ENCODE data around the gene HPSE2.

The HPSE2 gene

DNA sequence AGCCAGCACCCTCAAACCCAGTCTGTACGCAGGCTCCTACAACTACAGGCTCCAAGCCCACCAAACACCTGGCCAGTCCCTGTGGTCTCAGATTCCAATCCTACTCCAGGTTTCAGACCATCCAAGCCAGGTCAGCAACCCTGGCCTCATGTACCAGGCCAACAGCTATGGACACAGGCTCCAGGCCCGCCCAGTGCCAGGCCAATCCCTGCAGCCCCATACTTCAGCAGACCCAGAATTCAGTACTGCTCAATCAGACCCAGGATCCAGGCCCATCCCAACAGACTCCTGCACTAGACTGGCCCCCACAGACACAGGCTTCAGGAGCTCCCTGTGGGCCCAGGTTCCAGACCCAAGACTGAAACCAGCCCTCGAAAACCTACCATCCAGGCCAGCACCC lies 32.3 kb downstream of the HPSE2 start:
- in situ Hi-C loops (cut with HindIII; ENCODE audit: low pct_ligation_motif_present, low sequenced_read_pairs): no loop called here
- no peak for DNase-seq
- Histone ChIP-seq H3K4me3 (ENCODE audit: low read depth, low read length) (no peak overlapping the region), H3K27me3 (replicated peaks) (no peaks in the 10 kb centered on the region), H3K27ac (no peak overlapping the region), H3K36me3 (replicated peaks) (no peaks in the 10 kb centered on the region)
- TF ChIP-seq, protein P1, sequence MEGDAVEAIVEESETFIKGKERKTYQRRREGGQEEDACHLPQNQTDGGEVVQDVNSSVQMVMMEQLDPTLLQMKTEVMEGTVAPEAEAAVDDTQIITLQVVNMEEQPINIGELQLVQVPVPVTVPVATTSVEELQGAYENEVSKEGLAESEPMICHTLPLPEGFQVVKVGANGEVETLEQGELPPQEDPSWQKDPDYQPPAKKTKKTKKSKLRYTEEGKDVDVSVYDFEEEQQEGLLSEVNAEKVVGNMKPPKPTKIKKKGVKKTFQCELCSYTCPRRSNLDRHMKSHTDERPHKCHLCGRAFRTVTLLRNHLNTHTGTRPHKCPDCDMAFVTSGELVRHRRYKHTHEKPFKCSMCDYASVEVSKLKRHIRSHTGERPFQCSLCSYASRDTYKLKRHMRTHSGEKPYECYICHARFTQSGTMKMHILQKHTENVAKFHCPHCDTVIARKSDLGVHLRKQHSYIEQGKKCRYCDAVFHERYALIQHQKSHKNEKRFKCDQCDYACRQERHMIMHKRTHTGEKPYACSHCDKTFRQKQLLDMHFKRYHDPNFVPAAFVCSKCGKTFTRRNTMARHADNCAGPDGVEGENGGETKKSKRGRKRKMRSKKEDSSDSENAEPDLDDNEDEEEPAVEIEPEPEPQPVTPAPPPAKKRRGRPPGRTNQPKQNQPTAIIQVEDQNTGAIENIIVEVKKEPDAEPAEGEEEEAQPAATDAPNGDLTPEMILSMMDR (IDR thresholded peaks at IDR 0.05; ENCODE audit: low read depth, low read length, missing control alignments): no peak

DNA sequence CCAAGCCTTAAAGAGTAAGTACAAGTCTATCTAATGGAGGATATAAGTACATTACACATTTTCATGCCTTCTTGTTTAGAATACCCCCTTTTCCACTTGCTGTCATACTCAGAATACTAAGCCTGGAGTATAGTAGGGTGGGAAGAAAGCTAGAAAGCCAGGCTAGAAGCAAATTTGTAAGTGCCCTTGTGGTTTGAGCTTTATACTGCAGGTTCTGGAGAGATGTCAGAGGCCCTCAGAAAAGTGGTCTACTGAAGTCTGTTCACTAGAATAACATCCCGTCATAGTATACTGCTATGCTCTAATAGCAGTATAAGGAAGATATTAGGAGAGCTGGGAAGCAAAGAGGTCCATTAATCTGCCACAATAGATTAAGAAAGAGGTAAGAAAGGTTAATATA lies 62.7 kb downstream of the HPSE2 start:
- Histone ChIP-seq H3K36me3 (replicated peaks) (no peaks in the 10 kb centered on the region), H3K27me3 (replicated peaks) (no peaks in the 10 kb centered on the region), H3K27ac (no peak overlapping the region), H3K4me3 (ENCODE audit: low read depth, low read length) (no peak overlapping the region)
- no peak for DNase-seq
- in situ Hi-C loops (cut with HindIII; ENCODE audit: low pct_ligation_motif_present, low sequenced_read_pairs): no loop called here
- TF ChIP-seq, protein P1 (IDR thresholded peaks at IDR 0.05; ENCODE audit: low read depth, low read length, missing control alignments): no peak

DNA sequence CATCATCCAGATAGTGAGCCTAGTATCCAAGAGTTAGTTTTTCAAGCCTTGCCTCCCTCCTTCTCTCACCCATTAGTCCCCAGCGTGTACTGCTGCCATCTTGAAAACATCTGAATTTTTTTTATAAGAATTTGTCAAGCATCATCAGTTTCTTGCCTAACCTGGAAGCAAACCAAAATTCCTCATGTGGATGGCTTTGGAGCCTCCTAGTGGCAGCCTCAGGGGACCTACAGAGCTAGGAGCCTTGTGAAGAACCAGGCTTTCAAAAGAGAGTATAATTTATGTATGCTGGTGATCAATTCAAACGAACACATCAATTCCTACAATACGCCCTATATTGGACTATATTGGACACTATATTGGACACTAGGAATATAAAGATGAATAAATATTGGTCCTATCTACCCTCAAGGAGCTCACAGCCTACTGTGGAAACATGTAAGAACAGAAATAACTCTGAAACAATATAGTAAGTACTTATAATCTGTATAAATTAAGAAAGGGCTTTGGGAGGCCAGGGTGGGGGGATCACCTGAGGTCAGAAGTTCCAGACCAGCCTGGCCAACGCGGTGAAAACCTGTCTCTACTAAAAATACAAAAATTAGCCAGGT lies 63.4 kb downstream of the HPSE2 start:
- Histone ChIP-seq H3K4me3 (ENCODE audit: low read depth, low read length) (no peak overlapping the region), H3K27ac (no peak overlapping the region), H3K27me3 (replicated peaks) (no peaks in the 10 kb centered on the region), H3K36me3 (replicated peaks) (no peaks in the 10 kb centered on the region)
- peak; percentile 11 for DNase-seq
- in situ Hi-C loops (cut with HindIII; ENCODE audit: low pct_ligation_motif_present, low sequenced_read_pairs): no loop called here
- TF ChIP-seq, protein P1 (IDR thresholded peaks at IDR 0.05; ENCODE audit: low read depth, low read length, missing control alignments): peak; percentile 35

DNA sequence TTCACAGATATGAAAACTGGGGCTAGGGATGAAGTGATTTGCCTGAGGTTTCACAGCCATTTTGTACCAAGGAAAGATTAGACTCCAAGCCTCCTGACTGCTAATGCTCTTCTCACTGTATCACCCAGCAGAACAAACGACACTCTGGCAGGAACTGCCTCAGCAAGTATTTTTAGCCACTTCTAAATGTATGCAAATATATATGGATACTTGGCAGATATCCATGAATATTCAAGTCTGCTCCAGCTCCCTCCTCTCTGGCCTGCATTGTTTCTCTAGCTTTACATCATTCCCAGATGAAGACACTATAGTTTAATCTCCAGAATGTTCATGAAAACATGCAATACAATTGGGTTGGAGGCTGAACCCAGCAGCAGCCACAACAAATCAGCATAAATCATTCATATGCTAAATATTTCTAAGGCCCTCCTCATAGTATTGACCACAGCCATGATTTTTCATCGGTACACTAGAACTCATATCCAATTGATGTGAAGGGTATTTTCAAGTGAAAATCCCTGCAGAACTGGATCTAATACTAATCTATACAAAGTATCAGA lies 65.5 kb downstream of the HPSE2 start:
- in situ Hi-C loops (cut with HindIII; ENCODE audit: low pct_ligation_motif_present, low sequenced_read_pairs): no loop called here
- H3K27me3 ChIP-seq (replicated peaks): no peaks in the 10 kb centered on the region
- H3K36me3 ChIP-seq (replicated peaks): no peaks in the 10 kb centered on the region
- H3K4me3 ChIP-seq (ENCODE audit: low read depth, low read length): no peak overlapping the region
- no peak overlapping the region for H3K27ac ChIP-seq
- no peak for DNase-seq
- TF ChIP-seq, protein P1 (IDR thresholded peaks at IDR 0.05; ENCODE audit: low read depth, low read length, missing control alignments): no peak

DNA sequence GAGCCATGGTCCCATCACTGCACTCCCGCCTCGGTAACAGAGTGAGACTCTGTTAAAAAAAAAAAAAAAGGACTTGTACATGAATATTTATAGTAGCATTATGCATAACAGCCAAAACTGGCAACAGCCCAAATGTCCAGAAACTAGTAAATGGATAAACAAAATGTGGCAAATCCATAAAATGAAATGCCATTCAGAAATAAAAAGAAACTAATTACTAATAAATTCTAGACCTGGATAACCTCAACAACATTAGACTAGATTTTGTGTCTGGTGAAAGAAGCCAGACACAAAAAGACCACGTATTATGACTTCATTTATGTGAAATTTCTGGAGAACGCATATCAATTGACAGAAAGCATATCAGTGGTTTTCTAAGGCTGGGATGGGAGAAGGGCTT lies 74.5 kb downstream of the HPSE2 start:
- TF ChIP-seq, protein P1 (IDR thresholded peaks at IDR 0.05; ENCODE audit: low read depth, low read length, missing control alignments): no peak
- Histone ChIP-seq H3K27ac (no peak overlapping the region), H3K36me3 (replicated peaks) (no peaks in the 10 kb centered on the region), H3K4me3 (ENCODE audit: low read depth, low read length) (no peak overlapping the region), H3K27me3 (replicated peaks) (no peaks in the 10 kb centered on the region)
- in situ Hi-C loops (cut with HindIII; ENCODE audit: low pct_ligation_motif_present, low sequenced_read_pairs): no loop called here
- DNase-seq: no peak

DNA sequence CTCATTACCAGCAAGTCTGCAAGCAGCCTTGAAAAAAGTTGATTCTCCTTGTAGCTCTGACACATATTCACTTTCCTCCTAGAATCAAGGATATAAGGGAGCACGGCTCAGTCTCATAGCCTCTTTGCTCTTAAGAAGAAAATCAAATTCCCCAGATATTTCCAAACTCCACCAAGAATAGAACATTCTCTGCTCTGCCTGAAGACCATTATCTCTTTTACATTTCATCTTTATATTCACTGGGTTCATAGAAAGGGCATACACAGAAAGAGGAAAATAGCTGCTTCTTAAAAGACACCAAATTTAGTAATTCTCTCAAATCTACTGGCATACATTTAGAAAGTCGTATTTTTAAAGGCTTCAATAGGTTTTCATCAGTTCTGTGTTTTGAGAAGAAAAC lies 92.0 kb downstream of the HPSE2 start:
- Histone ChIP-seq H3K36me3 (replicated peaks) (no peaks in the 10 kb centered on the region), H3K27ac (no peak overlapping the region), H3K4me3 (ENCODE audit: low read depth, low read length) (no peak overlapping the region), H3K27me3 (replicated peaks) (no peaks in the 10 kb centered on the region)
- DNase-seq: no peak
- in situ Hi-C loops (cut with HindIII; ENCODE audit: low pct_ligation_motif_present, low sequenced_read_pairs): no loop called here
- TF ChIP-seq, protein P1 (IDR thresholded peaks at IDR 0.05; ENCODE audit: low read depth, low read length, missing control alignments): no peak
